ENCODE measurements around the gene ZNF428. TPM values are rescaled to one million over a fixed set of nuclear protein-coding genes. Genes with fewer than 3 reads are reported as not detected.

ZNF428 gene
- polyA plus RNA-seq, 1 of the 3 experiments (the other 2 are of a cell fraction) = 79.5 TPM

- Histone ChIP-seq H3K79me2 (ENCODE audit: insufficient read depth) (peaks cover 66% of the 10 kb centered on the region), H3F3A (replicated peaks; ENCODE audit: insufficient read depth) (peaks cover 30% of the 10 kb centered on the region), H3K4me2 (no peak overlapping the region; the same call in 1 of the 2 replicates), H3K4me3 (ENCODE audit: low read depth in 2 of 2, low read length in 1 of 2) (no peak overlapping the region), H3K9me3 (no peaks in the 10 kb centered on the region), H3K36me3 (replicated peaks in 1 of 2; ENCODE audit: control insufficient read depth in 1 of 2, insufficient read depth in 2 of 2, low read length in 1 of 2) (peaks cover 12 to 29% of the 10 kb centered on the region in 2 experiments), H3K27ac (ENCODE audit: low read depth in 2 of 2, low read length in 1 of 2) (no peak overlapping the region), H4K20me1 (ENCODE audit: insufficient read depth) (peaks cover 9% of the 10 kb centered on the region; the same call in 1 of the 2 replicates), H3K27me3 (ENCODE audit: insufficient read depth) (no peaks in the 10 kb centered on the region), H3K4me1 (ENCODE audit: control insufficient read depth in 1 of 2, insufficient read depth in 2 of 2, low read depth in 1 of 2, low read length in 1 of 2) (peaks cover 8 to 21% of the 10 kb centered on the region in 2 experiments; a peak in 2 of 4 replicates), H2AFZ (ENCODE audit: low read depth) (no peak overlapping the region), H3K9me2 (no peaks in the 10 kb centered on the region), H3K9ac (no peak overlapping the region)
- ChIA-PET POLR2A (no interaction called here), CTCF (interaction anchor here (0.7 to 6.6 kb wide), 3 partner anchors 43 to 176 kb away, joined by 3 to 104 read pairs (median 5); no protein-coding TSS in a partner anchor)
- TF ChIP-seq MAX (IDR thresholded peaks at IDR 0.05; ENCODE audit: low read depth) = no peak
- no peak for TF ChIP-seq FOXJ3 (CRISPR knock-in tag; IDR thresholded peaks at IDR 0.05)
- TF ChIP-seq RXRA (IDR thresholded peaks at IDR 0.05; ENCODE audit: borderline replicate concordance, low read depth) = no peak
- no peak for TF ChIP-seq MXI1 (IDR thresholded peaks at IDR 0.05; ENCODE audit: low read depth, low read length)
- TF ChIP-seq EZH2phosphoT487 (IDR thresholded peaks at IDR 0.05; ENCODE audit: borderline replicate concordance, low read depth) = no peak
- no peak for TF ChIP-seq FOSL2 (IDR thresholded peaks at IDR 0.05; ENCODE audit: borderline replicate concordance, low read depth)
- no peak for TF ChIP-seq RAD21 (IDR thresholded peaks at IDR 0.05; ENCODE audit: low read length)
- no peak for TF ChIP-seq JUND (IDR thresholded peaks at IDR 0.05)
- TF ChIP-seq SIN3A (IDR thresholded peaks at IDR 0.05; ENCODE audit: borderline replicate concordance, low read depth, low read length) = no peak
- no peak for TF ChIP-seq IRF3 (IDR thresholded peaks at IDR 0.05; ENCODE audit: low read depth, low read length)
- no peak for TF ChIP-seq NRF1 (IDR thresholded peaks at IDR 0.05; ENCODE audit: low read depth, low read length)
- TF ChIP-seq REST (IDR thresholded peaks at IDR 0.05; ENCODE audit: low read depth, low read length) = no peak
- 93% methylated on average over 19 of the region's 19 CpGs for WGBS (ENCODE audit: low lambda C conversion rate)
- DNase-seq = no peak
Observed at GRCh38 chr19:43598445-43599240, 20.8 kb downstream of the ZNF428 start.
